Measurements from ENCODE around the gene CCDC28B.

The CCDC28B gene

DNA sequence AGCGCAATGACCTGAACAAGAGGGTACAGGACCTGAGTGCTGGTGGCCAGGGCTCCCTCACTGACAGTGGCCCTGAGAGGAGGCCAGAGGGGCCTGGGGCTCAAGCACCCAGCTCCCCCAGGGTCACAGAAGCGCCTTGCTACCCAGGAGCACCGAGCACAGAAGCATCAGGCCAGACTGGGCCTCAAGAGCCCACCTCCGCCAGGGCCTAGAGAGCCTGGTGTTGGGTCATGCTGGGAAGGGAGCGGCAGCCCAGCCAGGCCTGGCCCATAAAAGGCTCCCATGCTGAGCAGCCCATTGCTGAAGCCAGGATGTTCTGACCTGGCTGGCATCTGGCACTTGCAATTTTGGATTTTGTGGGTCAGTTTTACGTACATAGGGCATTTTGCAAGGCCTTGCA lies 5.4 kb upstream of the CCDC28B start:
- DNase-seq (ENCODE audit: low read depth in 2 of 3, low spot score in 1 of 3), result no peak

DNA sequence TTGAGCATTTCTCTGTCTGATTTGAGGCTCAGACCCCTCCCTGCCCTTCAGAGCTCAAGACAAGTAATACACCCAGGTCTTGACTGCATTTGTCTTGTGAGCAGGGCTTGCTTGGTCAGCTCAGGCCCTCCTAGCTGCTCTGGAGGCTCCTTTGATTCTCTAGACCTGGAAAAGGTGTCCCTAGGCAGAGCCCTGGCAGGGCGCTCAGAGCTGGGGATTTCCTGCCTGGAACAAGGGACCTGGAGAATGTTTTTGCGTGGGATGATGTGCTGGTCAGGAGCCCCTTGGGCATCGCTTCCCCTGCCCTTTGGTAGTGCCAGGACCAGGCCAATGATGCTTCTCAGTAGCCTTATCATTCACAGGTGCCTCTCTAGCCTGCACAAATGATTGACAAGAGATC lies 4.9 kb upstream of the CCDC28B start:
- DNase-seq (ENCODE audit: low read depth in 2 of 3, low spot score in 1 of 3), result no peak

DNA sequence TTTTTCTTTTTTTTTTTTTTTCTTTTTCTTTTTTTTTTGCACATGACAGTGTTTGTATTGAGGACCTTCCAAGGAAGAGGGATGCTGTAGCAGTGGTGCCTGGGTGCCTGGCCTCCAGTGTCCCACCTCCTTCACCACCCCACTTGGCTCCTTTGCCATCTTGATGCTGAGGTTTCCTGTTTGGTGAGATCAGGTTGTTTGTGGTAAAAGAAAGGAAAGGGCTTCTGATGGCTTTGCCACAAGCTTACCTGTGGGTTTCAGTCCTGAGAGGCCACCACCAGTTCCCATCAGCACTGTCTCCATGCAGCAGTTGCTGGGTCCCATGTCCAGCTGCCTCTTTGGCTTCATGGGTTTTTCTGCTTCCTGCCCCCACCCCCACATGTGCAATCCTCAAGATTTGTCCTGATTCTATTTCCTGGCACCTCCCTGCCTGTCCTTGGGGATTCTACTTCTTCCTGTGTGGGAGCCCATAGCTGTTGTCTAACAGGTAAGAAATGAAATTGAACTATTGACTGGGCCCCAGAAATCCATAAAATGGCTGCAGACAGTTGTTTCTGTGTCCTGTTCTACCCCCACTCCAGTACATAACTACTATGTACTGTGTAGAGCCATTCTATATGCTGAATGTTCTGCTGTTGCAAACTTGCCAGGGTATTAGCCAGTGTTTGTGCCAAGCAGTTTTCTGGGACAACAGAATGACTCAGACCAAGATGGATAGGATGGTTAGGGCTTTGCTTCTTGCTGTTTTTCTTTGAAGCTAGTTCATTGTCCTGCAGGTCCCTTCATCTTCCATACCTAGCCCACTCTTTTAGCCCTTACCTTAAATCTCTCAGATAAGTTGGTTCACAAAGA lies 4.2 kb upstream of the CCDC28B start:
- no peak for DNase-seq (ENCODE audit: low read depth in 2 of 3, low spot score in 1 of 3)

DNA sequence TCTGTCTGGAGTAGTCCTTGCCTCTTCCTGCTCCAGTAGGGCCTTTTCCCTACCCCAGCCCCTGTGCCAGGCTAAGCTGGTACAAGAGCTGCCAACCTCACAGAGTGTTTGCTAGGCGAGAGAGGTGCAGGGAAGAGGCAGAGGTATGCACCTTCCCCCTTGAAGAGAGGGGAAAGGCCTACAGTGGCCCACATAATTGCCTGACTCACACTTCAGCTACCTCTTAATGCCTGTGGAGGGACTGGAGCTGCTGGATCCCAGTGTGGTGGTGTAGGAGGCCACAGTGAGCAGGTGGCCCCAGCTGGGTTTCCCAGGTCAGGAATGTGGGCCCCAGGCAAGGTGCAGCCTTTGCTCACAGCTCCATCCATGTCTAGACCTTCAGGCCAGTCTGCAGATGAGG lies 3.3 kb upstream of the CCDC28B start:
- no peak for DNase-seq (ENCODE audit: low read depth in 2 of 3, low spot score in 1 of 3)

DNA sequence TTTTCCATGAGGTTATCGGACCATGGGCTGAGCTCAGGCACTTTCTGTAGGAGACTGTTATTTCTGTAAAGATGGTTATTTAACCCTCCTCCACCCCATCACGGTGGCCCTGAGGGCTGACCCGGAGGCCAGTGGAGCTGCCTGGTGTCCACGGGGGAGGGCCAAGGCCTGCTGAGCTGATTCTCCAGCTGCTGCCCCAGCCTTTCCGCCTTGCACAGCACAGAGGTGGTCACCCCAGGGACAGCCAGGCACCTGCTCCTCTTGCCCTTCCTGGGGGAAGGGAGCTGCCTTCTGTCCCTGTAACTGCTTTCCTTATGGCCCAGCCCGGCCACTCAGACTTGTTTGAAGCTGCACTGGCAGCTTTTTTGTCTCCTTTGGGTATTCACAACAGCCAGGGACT lies 2.6 kb upstream of the CCDC28B start:
- DNase-seq (ENCODE audit: low read depth in 2 of 3, low spot score in 1 of 3), result no peak

DNA sequence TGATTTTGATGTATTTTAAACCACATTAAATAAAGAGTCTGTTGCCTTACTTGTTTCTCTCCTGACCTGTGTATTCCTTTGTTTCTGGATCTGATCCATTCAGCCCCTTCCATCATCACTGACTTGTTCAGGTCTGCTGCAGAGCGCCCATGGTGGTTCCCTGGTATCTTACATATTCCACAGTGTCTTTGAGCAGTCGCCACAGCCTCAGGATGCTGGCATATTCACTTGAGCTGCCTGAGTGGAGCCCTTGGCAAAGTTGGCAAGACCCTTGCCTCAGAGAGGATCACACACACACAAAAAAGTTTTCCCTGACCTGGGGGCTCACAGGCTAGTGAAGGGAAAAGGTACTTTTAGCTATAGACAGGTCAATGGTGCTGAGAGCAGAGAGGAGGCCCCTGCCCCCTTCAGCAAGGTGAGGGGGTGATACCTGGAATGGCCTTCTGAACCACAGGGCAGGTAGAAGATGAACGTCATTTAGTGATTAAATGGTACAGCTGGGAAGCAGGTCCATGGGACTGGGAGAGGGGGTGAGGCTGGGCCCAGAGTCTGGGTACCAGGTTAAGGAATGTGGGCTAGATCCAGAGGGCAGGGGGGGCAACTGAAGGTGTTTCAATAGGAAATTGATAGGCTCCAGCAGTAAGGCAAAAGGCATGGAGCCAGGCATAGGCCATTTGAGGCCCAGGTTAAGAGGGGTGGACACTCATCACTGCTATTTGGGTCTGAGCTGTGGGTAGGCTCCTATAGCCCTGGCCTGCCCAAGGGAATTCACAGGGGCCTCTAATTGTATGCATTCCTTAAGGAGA lies 2.0 kb upstream of the CCDC28B start:
- no peak for DNase-seq (ENCODE audit: low read depth in 2 of 3, low spot score in 1 of 3)

DNA sequence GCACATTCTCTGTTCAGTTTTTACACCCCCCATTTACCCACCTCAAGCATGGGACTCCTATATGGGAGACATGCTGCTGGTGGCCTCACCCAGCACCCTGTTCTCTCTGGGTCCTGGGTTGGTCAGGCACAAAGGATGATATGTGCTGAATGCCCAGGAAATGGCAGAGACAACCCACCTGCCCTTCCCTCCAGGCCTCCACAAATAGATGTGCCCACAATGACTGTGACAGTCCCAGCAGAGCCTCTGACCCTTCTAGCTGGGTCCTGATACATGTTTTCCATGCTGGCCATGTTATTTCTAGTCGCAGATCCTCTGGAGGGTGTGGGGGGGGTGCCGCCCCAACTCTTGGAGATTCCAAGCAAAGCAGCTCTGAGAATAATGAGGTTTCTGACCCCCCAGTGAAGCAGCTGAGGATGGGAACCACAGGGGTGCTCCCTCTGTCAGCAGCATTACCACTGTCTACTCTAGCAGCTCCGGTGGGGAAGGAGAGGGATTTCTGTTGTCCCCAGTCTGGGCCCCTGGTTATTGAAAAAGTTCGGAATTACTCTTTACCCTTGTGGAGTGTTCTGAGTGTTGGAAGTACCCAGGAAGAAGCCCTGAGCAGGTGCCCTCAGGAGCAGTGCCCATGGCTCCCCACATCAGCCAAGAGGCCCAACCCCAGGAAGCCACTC lies 1.2 kb upstream of the CCDC28B start:
- no peak for DNase-seq (ENCODE audit: low read depth in 2 of 3, low spot score in 1 of 3)

DNA sequence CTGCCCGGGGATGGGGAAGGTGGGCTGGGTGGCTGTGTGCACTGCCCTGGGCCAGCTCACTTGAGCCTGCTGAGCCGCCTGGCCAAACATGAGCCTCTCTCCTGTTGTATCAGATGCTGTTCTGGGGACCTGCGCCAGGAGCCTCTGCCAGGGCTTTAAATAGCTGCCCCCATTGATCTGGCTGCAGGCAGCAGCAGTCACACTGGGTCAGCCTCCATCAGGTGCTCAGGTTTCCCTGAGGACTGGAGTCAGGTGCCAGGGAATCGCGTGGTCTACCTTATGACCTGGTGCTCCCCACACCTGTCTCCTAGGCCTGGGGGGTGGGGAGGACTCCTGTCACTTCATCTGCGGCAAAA lies 700 bp upstream of the CCDC28B start:
- no peak for DNase-seq (ENCODE audit: low read depth in 2 of 3, low spot score in 1 of 3)

DNA sequence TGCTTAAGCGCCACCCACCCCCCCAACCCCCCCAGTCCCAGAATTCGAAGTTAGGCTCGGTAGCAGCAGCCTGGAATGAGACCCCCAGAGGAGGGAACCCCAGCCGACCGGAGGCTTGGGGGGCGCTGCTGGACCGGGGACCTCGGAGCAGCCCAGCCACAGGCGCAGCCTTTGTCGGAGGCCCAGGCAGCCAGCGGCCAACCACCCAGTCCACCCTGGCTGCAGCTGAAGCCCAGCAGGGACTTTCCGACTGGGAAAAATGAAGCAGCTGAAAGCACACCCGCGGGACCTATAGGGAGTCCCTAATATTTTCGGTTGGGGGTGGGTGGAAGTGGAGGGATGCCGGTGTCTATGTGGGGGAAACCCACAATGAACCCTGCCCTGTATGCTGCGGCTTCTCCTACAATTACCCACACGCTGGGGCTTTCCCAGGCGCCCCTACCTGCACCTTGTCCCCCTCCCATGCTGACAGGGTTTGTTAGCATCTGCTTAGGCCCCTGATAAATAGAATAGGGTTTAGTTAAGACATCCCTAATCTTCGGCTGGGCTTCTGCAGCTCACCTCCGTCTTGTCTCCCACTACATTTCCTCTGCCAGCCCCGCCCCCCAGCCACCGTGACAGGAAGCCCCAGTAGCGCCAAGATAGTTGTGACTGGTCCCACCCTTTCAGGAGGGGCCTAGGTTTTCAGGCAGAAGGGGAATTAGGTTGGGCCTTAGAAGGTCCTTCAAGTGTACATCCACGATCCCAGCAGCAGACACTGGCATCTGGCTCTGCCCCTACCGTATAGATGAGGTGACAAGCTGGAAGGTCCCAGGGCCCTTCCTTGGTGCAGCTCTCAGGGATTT lies 838 bp downstream of the CCDC28B start:
- DNase-seq (ENCODE audit: low read depth in 2 of 3, low spot score in 1 of 3), result peak in 2 of 3 donors; percentile 64 to 68

DNA sequence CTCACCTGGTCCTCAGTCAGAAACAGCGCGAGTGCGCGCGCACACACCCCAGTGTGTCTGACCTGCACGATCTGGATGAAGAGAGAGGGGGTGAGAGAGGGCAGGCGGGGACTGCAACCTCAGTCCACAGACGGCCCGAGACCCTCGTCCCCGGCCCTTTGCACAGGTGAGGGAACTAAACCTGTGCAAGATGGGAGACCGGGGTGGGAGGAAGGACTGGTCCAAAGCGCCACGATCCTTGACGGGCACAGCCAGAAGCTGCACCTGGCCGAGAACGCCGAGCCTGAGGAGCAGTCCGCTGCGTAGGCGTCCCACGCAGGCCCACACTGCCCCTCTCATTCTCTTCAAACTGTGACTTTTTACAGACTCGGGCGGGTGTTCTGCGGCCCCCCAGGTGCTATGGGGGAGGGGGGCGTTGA lies 4.6 kb downstream of the CCDC28B start:
- DNase-seq (ENCODE audit: low read depth in 2 of 3, low spot score in 1 of 3), result no peak

DNA sequence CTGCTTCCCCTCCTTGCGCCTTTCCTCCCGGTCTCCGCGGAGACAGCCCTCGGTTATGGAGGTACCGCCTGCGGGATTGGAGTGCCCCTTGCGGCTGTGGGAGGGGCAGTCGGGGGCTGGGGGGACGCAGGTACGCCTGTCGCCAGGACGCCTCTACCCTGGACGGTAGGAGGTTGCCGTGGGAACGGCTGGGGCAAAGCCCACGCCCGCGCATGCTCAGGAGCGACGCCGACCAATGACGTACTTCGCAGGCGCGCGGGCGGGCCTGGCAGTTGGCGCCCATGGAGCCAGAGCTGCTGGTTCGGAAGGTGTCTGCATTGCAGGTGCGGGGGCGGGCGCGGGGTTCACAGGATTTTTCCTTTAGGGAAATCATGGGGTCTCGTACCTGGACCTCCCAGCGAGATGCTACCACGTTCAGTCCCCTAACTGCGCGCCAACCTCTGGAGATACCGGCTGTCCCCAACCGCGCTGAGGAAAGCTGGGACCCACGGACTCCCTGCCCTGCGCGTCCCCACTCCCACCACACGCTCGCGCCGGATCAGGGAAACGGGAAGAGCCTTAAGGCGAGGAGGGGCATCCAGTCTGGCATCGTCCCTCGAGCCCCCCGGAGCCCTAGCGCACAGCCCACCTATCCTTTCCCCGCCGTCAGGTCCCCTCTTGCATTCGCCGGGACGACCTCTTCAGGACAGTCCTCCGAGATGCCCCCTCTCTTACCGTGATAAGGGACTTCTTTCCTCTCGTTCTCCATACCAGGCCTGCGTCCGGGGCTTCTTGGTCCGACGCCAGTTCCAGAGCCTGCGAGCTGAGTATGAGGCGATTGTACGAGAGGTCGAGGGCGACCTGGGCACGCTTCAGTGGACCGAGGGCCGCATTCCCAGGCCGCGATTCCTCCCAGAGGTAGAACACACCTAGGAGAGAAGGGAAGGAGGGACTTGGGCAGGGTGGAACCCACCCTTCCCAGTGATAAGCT lies 5.3 kb downstream of the CCDC28B start, which contains the start of gene IQCC:
IQCC (plus strand) TSS at position 271 of the 970 bp plus-strand sequence; CDS start at position 282, 11 bp downstream.
- peak; percentile 72 to 80 (median 72) for DNase-seq (ENCODE audit: low read depth in 2 of 3, low spot score in 1 of 3)

DNA sequence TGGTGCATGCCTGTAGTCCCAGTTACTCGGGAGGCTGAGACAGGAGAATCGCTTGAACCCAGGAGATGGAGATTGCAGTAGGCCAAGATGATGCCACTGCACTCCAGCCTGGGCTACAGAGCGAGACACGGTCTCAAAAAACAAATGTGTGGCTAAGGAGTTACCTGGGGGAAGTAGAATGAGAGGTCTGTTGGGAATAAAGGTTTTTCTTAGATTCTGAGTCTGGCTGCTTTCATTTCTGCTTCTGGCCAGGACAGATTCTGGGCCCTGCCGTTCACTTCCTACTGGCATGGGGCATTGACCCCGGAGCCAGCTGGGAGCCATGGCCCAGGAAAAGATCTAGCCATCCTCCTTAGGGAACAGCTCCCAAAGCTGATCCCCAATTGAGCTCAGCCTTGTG lies 8.1 kb downstream of the CCDC28B start:
- no peak for DNase-seq (ENCODE audit: low read depth in 2 of 3, low spot score in 1 of 3)

DNA sequence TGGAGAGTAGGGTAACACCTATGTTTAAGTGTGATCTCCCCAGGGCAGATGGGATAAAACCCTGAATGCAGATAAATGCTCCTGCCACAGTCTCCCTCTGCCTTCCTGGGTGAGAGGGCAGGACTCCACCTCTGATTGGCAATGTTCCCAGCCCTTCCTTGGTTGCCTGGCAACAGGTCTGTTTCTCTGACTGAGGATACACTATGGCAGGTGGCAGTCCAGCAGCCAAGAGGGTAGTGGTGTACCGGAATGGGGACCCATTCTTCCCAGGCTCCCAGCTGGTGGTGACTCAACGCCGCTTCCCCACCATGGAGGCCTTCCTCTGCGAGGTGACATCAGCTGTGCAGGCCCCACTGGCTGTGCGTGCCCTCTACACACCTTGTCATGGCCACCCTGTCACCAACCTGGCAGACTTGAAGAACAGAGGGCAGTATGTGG lies 8.5 kb downstream of the CCDC28B start, which contains the start of gene DCDC2B:
DCDC2B (plus strand) TSS at position 199 of the 438 bp plus-strand sequence; CDS start at position 204, 5 bp downstream.
- no peak for DNase-seq (ENCODE audit: low read depth in 2 of 3, low spot score in 1 of 3)

DNA sequence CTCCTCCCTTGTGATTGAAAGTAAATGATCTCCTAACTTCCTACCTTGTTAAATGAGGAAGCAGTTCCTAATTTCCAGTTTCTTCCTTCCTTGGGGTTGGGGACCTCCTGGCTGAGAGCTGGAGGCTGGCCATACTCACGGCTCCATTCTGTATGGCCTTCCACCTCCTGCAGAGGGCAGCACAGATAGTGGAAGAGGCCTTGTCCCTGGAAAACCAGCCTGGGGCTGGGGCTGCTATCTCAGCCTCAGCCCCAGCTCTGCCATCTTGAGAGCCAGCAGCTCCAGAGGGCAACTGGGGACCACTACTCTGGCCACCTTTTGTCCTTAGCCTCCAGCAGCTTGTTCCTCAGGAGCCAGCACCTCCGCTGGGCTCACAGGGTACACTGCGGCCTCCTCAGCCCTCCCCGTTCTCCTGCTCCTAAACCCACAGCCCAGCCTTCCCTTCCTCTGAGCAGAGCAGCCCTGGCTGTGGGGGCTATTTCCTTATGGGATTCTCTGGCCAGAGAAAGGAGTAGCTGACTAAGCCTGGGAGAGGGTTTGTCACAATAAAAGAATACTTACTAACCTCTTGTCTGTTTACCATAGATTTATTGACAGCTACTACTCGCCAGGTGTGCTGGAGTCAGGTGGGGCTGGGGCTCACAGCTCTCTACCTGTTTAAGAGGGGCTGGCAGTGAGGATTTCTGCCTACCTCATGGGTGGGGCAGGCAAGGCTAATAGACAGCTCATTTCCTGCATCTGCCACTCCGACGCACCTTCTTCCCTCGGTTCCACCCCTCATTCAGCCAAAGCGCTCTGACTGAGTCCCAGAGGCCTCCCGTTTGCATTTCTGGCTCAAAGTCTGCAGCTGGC lies 15.5 kb downstream of the CCDC28B start:
- DNase-seq (ENCODE audit: low read depth in 2 of 3, low spot score in 1 of 3), result peak; percentile 26 to 55 (median 43)

DNA sequence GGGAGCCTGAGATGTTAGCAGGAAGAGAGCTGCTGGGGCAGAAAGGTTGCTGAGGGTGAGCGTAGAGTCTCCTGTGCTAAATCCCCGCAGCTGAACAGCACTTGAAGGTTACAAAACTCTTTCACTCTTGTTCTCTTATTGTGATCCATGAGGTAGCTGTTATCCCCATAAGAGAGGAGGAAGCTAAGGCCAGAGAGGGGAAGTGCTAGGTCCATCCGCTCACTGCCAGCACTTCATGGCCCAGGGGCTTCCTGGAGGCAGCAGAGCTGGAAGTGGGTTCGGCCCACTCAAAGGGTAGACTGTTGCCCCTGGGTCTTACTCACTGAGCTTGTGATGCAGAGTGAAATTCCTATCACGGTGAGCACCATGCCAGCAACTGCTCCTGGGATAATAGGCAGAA lies 16.2 kb downstream of the CCDC28B start:
- no peak for DNase-seq (ENCODE audit: low read depth in 2 of 3, low spot score in 1 of 3)

DNA sequence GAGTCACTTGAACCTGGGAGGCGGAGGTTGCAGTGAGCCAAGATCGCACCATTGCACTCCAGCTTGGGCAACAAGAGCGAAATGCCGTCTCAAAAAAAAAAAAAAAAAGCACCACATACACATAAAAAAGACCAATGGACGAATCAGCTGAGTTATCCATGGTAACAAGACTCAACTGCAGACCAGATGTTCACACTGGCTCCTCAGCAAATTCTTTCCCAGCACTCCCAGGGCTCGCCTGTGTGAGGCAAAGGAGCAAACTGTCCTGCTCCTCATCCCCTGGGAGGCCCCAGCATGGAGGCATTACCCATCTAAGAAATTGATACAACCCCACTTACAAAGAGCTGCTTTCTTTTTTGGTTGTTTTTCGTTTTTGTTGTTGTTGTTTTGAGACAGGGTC lies 18.6 kb downstream of the CCDC28B start:
- no peak for DNase-seq (ENCODE audit: low read depth in 2 of 3, low spot score in 1 of 3)

DNA sequence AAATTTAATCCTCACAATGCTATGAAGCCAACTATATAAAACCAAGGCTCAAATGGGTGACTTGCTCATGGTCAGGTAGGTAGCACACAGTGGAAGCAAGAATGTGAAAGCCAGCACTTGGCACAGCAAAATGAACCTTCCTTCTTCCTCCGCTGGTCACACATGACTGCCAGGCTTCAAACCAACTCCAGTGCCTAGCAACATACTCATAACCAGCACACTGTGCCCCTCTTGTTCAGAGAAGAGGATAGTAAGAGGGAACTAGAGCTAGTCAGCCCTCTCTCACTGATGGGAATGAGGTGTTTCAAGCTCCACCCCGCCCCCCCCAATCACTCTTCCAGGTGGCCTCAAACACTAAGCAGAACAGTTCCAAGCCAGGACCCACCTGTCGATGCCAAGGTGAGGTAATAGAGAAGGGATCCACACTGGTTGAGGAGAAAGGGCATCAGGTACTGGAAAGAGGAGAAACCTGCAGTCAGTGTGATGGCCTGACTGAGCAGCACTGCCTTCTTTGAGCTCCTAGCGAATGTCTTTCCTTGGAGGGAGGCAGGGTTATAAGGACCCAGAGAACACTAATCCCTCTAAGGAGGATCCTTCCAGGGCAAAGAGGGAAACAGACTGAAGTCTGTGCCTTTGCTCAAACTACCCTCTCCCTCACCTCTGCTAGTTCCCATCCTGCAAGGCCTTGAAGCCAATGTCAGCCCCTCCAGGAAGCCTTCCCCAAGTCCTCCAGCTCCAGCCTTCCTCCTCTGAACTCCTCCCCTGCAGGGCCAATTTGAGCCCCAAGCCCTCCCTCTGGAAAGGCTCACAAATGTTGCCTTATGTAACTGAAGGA lies 20.6 kb downstream of the CCDC28B start:
- DNase-seq (ENCODE audit: low read depth in 2 of 3, low spot score in 1 of 3), result no peak

DNA sequence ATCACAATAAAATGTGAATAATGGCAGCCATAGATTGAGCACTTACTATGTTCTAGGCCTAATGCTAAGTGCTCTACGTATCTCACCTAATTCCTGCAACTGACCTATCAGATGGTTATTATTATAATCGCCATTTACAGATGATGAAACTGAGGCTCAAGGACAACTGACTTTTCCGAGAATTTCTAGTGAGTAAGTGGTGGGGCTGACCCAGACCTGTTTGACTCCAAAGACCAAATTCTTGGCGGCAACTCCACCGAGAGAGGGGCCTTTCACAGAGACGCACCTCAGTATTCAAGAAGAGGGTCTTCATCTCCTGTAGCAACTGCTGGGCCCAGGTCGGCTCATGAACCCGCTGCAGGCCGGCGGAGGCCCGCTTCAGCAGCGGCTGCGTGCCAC lies 21.2 kb downstream of the CCDC28B start:
- DNase-seq (ENCODE audit: low read depth in 2 of 3, low spot score in 1 of 3), result no peak
